Measurements from ENCODE around the gene TFAP2C.

DNA sequence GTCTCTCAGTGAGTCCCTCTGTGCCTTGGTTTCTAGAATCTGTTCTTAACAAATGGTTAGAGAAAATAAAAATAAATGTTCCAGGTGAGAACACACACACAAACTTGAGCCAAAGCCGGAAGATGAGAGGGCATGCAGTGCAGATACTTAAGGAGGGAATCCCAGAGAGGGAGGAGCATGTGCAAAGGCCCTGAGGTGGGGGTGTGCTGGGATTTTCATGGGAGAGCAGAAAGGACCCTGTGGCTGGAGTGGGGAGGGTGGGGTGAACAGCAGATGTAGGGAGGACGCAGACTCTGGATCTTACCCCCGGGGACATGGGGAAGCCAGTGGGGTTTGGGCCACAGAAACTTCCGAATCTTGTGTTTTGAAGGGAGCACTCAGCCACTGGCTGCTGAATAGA lies 17.5 kb downstream of the TFAP2C start:
- TF ChIP-seq SP1 (IDR thresholded peaks at IDR 0.05): no peak
- no peak for TF ChIP-seq CTCF (IDR thresholded peaks at IDR 0.05; ENCODE audit: low read depth, low read length, missing input control)
- TF ChIP-seq EGR1 (IDR thresholded peaks at IDR 0.05; ENCODE audit: low read depth in 2 of 2): no peak
- TF ChIP-seq, protein P1, sequence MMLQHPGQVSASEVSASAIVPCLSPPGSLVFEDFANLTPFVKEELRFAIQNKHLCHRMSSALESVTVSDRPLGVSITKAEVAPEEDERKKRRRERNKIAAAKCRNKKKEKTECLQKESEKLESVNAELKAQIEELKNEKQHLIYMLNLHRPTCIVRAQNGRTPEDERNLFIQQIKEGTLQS (IDR thresholded peaks at IDR 0.05): no peak
